GM19324 (cell line): ENCODE data around the gene DGKD.

ENCODE experiments used
- ATAC-seq: cut with Tn5 transposase; IDR thresholded peaks from one replicate; pipeline ENCODE4 v1.9.1; 2021; ENCODE audit warnings: mild to moderate bottlenecking, moderate library complexity; ENCODE audit not compliant: unreplicated experiment, low FRiP score

DGKD gene

GRCh38 chr2:233409286-233409991 is 55.1 kb downstream of the DGKD start:
- no peak for ATAC-seq

DNA sequence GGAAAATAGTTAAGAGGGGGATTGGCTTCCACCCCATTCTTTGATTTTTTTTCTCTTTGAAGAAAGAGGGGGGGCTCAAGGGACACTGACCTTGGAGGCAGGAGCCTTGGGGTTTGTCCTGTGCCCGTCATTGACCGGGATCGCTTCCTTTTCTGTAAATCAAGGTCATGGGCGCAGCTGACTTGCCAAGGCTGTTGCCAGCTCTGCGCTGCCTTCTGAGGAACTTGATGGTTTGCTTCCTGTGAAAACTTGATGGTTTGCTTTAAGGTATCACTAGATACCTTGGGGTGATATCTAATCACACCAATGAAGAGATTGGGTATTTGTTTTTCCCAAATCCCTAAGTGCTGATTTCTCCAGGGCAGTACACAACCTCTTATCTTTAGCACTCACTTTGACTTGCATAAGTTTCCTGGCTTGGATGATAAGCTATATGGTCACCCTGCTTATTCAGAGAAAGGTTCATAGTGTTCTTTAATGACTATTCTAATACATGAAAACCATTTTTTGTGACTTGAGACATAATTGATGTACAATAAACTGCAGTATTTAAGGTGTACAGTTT is 56.0 kb downstream of the DGKD start:
- ATAC-seq: no peak

DNA sequence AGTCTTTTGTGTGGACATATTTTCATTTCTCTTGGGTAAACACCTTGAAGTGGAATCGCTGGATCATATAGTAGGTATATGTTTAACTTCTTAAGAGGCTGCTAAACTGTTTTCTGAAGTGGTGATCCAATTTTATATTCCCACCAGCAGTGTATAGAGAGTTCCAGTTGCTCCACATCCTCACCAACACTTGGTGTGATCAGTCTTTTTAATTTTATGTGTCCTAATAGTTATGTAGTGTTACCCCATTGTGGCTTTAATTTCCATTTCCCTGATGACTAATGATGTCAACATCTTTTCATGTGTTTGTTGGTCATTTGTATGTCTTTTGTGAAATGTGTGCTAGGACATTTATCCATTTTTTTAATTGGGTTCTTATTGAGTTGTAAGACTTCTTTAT is 56.9 kb downstream of the DGKD start:
- no peak for ATAC-seq

DNA sequence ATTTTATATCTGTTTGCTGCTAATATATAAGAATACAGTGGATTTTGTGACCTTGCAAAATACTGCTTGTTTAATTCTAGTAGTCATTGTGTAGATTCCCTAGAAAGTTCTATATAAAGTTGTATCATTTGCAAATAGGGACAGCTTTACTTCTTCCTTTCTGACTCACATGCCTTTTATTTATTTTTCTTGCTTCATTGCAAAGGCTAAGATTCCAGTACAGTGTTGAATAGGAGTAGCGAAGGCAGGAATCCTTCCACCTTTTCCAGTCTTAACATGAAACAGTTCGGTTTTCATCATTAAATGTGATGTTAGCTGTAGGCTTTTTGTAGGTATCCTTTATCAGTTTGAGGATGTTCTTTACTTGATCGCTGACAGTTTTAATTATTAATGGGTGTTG is 58.1 kb downstream of the DGKD start:
- ATAC-seq: no peak

- no peak for ATAC-seq
These were observed 58.8 kb downstream of the DGKD start for GRCh38 chr2:233413046-233413445.

GRCh38 chr2:233413559-233414272 is 59.4 kb downstream of the DGKD start:
- no peak for ATAC-seq

DNA sequence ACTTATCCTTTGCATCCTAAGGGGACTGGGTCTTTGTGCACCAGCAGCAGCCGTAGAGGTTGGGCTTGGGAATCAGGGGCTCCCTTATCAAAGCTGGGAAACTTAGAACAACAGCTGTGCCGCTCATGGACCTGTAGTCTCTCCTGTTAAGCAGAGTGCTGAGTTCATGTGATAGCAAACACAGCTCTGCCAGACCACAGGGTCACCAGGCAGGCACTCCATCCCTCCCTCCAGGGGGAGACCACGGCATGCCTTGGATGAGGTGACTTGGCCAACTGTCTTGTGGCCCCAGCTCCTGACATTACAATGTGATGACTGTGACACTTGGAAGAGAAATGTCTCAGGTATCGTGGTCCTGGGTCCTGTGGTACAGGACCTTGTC is 60.0 kb downstream of the DGKD start:
- ATAC-seq: no peak

GRCh38 chr2:233414777-233415570 is 60.7 kb downstream of the DGKD start:
- ATAC-seq: no peak

DNA sequence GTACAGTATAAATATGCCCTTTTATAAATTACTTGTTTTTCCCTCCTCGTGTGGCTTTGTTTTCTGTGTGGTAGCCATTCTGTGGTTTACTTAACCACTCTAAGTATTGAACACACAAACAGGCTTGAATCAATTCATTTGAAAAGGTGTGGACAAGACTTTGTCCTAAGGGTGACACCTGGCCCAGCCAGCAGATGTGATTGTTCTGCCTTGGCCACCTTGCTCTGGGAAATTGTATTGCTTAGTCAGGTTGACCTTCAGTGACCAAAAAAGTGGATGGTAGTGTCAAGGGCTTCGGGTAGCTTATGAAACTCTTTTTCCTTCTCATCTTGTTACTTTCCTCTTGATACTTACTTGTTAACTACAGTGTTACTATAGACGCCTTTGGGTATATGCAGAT is 61.9 kb downstream of the DGKD start:
- ATAC-seq: no peak

GRCh38 chr2:233416706-233417105 is 62.4 kb downstream of the DGKD start:
- no peak for ATAC-seq

- ATAC-seq: no peak
These were observed 63.0 kb downstream of the DGKD start for GRCh38 chr2:233417282-233417681.

DNA sequence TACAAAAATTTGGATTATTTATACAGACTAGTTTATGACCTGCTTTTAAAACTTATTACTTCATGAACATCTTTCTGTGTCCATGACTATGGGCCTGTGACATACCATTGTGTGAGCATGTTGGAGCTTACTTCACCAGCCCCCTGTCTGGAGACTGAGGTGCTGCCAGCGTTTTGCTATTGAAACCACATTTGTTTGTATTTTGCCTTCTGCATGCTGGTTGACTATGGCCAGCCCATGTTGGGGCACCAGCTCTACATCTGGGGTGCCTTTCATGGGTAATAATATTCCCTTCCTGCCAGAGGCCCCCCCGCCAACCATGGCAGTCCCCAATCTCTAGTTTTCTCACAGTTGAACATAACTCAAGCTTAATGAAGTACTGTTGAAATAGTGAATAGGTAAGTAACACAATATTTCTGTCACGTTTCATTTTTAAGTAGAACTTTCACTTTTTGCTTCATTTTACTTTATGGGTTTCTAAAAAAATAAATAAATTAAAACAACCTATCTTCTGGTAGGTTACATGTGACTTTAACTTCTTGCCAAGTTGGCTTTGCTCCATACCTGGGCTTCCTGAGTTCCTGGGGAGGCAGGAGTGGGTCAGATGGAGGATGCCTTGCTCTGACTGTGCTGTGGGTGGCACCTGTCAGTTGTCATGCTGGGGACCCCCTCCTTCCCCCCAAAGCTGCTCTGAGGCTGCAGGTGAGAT is 63.9 kb downstream of the DGKD start:
- ATAC-seq: no peak

GRCh38 chr2:233418761-233419546 is 64.7 kb downstream of the DGKD start:
- ATAC-seq: no peak

DNA sequence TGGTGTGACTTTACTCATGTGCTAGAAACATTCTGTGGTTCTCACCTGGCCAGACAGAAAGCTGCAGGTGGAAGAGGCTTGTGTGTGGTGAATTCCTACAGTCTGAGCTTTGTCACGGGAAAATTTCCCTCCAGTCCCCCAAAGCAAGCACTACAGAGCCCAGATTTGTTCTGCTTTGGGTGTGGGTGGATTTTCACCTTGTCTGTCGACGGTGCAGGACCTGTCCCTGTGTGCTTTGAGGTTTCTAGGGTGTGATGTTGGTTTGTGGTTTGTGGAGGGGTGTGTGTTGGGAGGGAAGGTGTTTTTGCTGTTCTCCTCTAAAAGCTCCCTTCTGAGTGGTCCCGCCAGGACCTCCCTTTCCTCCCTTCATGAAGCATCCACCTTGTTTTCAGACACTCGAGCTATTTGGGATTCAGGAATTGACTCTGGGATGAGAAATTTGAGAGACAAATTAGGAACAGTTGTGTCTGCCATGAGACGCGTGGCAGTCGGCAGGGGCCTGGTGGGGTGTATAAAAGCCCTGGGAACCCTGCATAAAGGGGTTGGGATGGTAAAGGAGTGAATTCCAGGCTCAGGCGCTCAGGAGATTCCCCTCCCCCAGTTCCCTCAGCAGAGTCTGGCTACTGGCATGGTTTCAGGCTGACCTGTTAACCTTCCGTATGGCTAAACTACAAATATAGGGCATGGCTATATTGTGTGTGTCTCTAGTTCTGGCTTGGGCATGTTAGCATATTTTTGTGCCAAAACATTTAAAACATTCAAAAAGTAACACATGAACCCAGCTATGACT is 65.5 kb downstream of the DGKD start:
- no peak for ATAC-seq

- no peak for ATAC-seq
These were observed 67.0 kb downstream of the DGKD start for GRCh38 chr2:233421091-233421816.

GRCh38 chr2:233422050-233422639 is 67.9 kb downstream of the DGKD start:
- ATAC-seq: peak; percentile 56

DNA sequence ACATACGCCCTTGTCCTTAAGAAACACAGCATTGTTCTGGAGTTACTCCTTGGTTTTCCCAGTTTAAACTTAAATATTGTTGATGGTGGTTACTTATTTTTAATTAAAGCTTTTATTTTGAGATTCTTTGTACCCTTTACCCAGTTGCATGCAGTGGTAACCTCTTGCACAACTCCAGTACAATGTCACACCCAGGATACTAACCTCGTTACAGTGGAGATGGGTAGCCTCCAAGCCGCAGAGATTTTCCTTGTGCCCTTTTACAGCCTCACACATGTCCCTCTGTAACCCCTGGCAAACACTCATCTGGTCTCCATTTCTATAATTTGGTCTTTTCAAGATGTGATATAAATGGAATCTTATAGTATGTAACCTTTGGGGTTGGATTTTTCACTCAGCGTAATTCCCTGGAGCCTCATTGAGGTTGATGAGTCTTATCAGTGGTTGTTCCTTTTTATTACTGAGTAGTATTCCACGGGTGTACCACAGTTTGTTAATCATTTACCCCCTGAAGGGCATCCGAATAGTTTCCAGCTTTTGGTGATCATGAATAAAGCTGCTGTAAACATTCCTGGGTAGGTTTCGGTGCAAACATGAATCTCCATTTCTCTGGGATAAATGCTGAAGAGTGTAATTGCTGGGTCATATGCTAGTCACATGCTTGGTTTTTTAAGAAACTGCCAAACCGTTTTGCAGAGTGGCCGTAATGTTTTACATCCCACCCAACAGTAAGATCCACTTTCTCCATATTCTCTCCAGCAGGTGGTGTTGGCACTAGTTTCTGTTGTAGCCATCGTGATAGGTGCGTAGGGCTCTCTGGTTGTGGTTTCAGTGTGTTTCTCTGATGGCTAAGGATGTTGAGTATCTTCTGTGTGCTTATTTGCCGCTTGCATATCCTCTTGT is 68.6 kb downstream of the DGKD start:
- no peak for ATAC-seq
